Neural progenitor cell (in vitro differentiated cells): ENCODE results near the gene PRIMPOL. TPM values are rescaled to one million over a fixed set of nuclear protein-coding genes. Genes with fewer than 3 reads are reported as not detected.

Experiments
- DNase-seq: peaks from one replicate; pipeline ENCODE4 v3.0.0-alpha.2; 2016; ENCODE audit warnings: low spot score
- H2AFZ ChIP-seq: fragments of 200-600 bp; sonication (generic); replicated peaks from 2 replicates; pipeline ENCODE4 v1.6.1; 2016; ENCODE audit warnings: antibody characterized with exemption
- H3F3A ChIP-seq: fragments of 200-600 bp; sonication (generic); 2 replicates; pipeline ENCODE4 v1.6.1; 2016; ENCODE audit warnings: antibody characterized with exemption, low read depth
- H3K27ac ChIP-seq: fragments of 200-600 bp; sonication (generic); 2 replicates; pipeline ENCODE4 v1.5.1; 2016; ENCODE audit warnings: mild to moderate bottlenecking
- H3K27me3 ChIP-seq: fragments of 200-600 bp; sonication (generic); 2 replicates; pipeline ENCODE4 v1.6.1; 2016; ENCODE audit warnings: mild to moderate bottlenecking, moderate library complexity
- H3K36me3 ChIP-seq: fragments of 200-600 bp; sonication (generic); 2 replicates; pipeline ENCODE4 v1.5.1; 2016
- H3K4me1 ChIP-seq: fragments of 200-600 bp; sonication (generic); 2 replicates; pipeline ENCODE4 v1.6.1; 2016; ENCODE audit warnings: mixed run types
- H3K4me2 ChIP-seq: fragments of 200-600 bp; sonication (generic); 2 replicates; pipeline ENCODE4 v1.6.1; 2016
- H3K4me3 ChIP-seq: fragments of 200-600 bp; sonication (generic); 2 replicates; pipeline ENCODE4 v1.5.1; 2016
- H3K79me2 ChIP-seq: fragments of 200-600 bp; sonication (generic); 2 replicates; pipeline ENCODE4 v1.6.1; 2016; ENCODE audit warnings: low read depth
- H3K9ac ChIP-seq: fragments of 200-600 bp; sonication (generic); 2 replicates; pipeline ENCODE4 v1.6.1; 2016
- H3K9me3 ChIP-seq: fragments of 200-600 bp; sonication (generic); 2 replicates; pipeline ENCODE4 v1.5.1; 2016; ENCODE audit warnings: low read depth
- H4K20me1 ChIP-seq: fragments of 200-600 bp; sonication (generic); 2 replicates; pipeline ENCODE4 v1.6.1; 2016; ENCODE audit warnings: low read depth
- H3K27ac Mint-ChIP-seq: 3 replicates; pipeline ENCODE4 v1.8.0; 2021; ENCODE audit warnings: mixed read lengths
- H3K27me3 Mint-ChIP-seq: 2 replicates; pipeline ENCODE4 v1.8.0; 2022; ENCODE audit warnings: low read depth, mild to moderate bottlenecking, inconsistent platforms, moderate library complexity, mixed read lengths; ENCODE audit not compliant: insufficient read depth
- H3K36me3 Mint-ChIP-seq: 3 replicates; pipeline ENCODE4 v1.8.0; 2021; ENCODE audit warnings: mixed read lengths
- H3K4me1 Mint-ChIP-seq: 3 replicates; pipeline ENCODE4 v1.8.0; 2021; ENCODE audit warnings: mixed read lengths
- H3K4me3 Mint-ChIP-seq: 3 replicates; pipeline ENCODE4 v1.8.0; 2021; ENCODE audit warnings: mild to moderate bottlenecking, moderate library complexity, mixed read lengths
- H3K9me3 Mint-ChIP-seq: 3 replicates; pipeline ENCODE4 v1.8.0; 2020; ENCODE audit warnings: mixed read lengths
- EZH2 ChIP-seq: fragments of 200-600 bp; sonication (generic); IDR thresholded peaks from 2 replicates; pipeline ENCODE4 v1.6.1; 2017; ENCODE audit warnings: antibody characterized with exemption, mild to moderate bottlenecking, moderate library complexity
- EZH2phosphoT487 ChIP-seq: fragments of 200-600 bp; sonication (generic); IDR thresholded peaks from 2 replicates; pipeline ENCODE4 v1.6.1; 2017; ENCODE audit warnings: antibody characterized with exemption
- total RNA-seq: library from RNA; depleted of rRNA; stranded (reverse); fragments of >200 nt; gene quantifications from 2 replicates; pipeline ENCODE4 v1.2.3, GENCODE V29; 2015; ENCODE audit warnings: low replicate concordance
- TF ChIP-seq, protein P1 (sequence below): fragments of 200-600 bp; sonication (generic); IDR thresholded peaks from 2 replicates; pipeline ENCODE4 v1.5.1; 2017; ENCODE audit warnings: antibody characterized with exemption, mild to moderate bottlenecking

PRIMPOL gene
- total RNA-seq, 1 donor from 2014 or later = 46.6 TPM

DNA sequence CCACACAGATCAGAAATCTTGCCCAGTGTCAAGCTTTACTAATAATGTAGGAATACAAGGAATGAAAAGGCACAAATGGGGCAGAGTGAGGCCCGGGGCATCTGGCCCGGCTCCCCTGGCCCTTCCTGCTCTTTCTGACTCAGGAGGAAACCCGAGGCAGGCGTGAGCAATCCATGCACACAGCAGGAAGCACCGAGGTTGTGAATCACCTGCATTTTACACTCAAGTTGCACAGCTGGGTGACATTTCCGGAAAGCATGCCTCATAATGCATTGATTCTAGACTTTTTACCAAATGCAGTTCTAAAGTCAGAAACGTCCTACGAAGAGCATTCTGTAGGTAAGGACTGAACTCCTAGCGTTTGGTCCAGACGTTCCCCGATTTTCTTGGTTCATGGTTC lies 38.9 kb downstream of the PRIMPOL start:
- Histone ChIP-seq H3K36me3 (peaks cover 4% of the 10 kb centered on the region), H3K79me2 (no peaks in the 10 kb centered on the region), H3K4me2 (no peak overlapping the region), H3K27me3 (no peaks in the 10 kb centered on the region), H3K4me3 (no peak overlapping the region), H3F3A (peaks cover 18% of the 10 kb centered on the region), H3K9ac (no peak overlapping the region), H4K20me1 (no peaks in the 10 kb centered on the region), H3K4me1 (no peaks in the 10 kb centered on the region), H3K27ac (no peak overlapping the region), H3K9me3 (no peaks in the 10 kb centered on the region), H2AFZ (no peak overlapping the region)
- Mint-ChIP-seq H3K36me3 (peaks cover 8% of the 10 kb centered on the region), H3K27me3 (peaks cover 5% of the 10 kb centered on the region), H3K4me1 (peaks cover 7% of the 10 kb centered on the region), H3K9me3 (no peaks in the 10 kb centered on the region), H3K4me3 (no peak overlapping the region), H3K27ac (no peak overlapping the region)
- DNase-seq = no peak
- TF ChIP-seq EZH2phosphoT487 (no peak), EZH2 (no peak)
- TF ChIP-seq, protein P1, sequence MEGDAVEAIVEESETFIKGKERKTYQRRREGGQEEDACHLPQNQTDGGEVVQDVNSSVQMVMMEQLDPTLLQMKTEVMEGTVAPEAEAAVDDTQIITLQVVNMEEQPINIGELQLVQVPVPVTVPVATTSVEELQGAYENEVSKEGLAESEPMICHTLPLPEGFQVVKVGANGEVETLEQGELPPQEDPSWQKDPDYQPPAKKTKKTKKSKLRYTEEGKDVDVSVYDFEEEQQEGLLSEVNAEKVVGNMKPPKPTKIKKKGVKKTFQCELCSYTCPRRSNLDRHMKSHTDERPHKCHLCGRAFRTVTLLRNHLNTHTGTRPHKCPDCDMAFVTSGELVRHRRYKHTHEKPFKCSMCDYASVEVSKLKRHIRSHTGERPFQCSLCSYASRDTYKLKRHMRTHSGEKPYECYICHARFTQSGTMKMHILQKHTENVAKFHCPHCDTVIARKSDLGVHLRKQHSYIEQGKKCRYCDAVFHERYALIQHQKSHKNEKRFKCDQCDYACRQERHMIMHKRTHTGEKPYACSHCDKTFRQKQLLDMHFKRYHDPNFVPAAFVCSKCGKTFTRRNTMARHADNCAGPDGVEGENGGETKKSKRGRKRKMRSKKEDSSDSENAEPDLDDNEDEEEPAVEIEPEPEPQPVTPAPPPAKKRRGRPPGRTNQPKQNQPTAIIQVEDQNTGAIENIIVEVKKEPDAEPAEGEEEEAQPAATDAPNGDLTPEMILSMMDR = no peak

DNA sequence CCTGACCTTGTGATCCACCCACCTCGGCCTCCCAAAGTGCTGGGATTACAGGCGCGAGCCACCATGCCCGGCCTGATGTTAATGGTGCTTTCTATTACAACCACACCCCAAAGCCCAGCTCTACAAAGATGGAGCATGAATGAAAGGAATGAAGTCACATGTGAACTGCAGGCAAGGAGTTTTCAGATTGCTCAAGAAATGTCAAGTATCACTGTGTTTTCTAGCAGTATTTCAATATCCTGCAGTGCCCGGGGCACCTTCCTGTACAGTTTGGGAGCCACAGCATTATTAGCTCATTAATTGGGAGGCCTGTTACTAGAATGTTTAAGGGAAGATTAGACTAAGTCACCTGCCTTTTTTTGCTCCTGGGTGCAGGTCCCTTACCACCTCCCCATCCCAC lies 40.1 kb downstream of the PRIMPOL start:
- H3K27me3 Mint-ChIP-seq = peaks cover 5% of the 10 kb centered on the region
- Histone ChIP-seq H3K79me2 (no peaks in the 10 kb centered on the region), H3K27me3 (no peaks in the 10 kb centered on the region), H2AFZ (no peak overlapping the region), H3K36me3 (peaks cover 4% of the 10 kb centered on the region), H3K4me3 (no peak overlapping the region), H3K4me2 (no peak overlapping the region), H3K27ac (no peak overlapping the region), H3K4me1 (no peaks in the 10 kb centered on the region), H4K20me1 (no peaks in the 10 kb centered on the region), H3K9ac (no peak overlapping the region), H3K9me3 (no peaks in the 10 kb centered on the region), H3F3A (peaks cover 30% of the 10 kb centered on the region)
- no peak overlapping the region for H3K27ac Mint-ChIP-seq
- H3K4me3 Mint-ChIP-seq = no peak overlapping the region
- peaks cover 7% of the 10 kb centered on the region for H3K4me1 Mint-ChIP-seq
- DNase-seq = no peak
- no peaks in the 10 kb centered on the region for H3K9me3 Mint-ChIP-seq
- peaks cover 12% of the 10 kb centered on the region for H3K36me3 Mint-ChIP-seq
- TF ChIP-seq EZH2phosphoT487 (no peak), EZH2 (no peak)
- TF ChIP-seq, protein P1 = no peak

DNA sequence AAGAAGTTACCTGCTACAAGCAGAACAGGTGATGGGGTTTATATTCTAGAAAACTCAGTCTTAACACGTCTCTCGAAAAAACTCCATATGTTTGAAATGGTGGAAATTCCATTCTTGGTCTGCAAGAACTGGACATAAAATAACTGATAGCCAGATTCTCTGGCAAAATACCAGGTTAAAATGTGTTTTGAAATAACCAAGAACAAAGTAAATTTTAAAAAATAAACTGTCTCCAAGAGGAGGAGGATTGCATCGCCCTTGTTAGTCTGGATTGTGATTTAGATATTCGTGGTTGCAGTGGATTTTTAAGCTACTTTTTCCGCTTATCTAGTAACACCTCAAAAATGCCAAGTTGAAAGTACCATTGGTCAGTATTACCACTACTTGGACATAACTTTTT lies 43.5 kb downstream of the PRIMPOL start:
- Histone ChIP-seq H3K9me3 (no peaks in the 10 kb centered on the region), H3K9ac (no peak overlapping the region), H3K4me2 (no peak overlapping the region), H3K79me2 (no peaks in the 10 kb centered on the region), H2AFZ (no peak overlapping the region), H3F3A (peaks cover 48% of the 10 kb centered on the region), H4K20me1 (no peaks in the 10 kb centered on the region), H3K27me3 (no peaks in the 10 kb centered on the region), H3K4me3 (no peak overlapping the region), H3K27ac (peak overlapping the region; percentile 46), H3K4me1 (no peaks in the 10 kb centered on the region), H3K36me3 (peaks cover 9% of the 10 kb centered on the region)
- TF ChIP-seq EZH2phosphoT487 (no peak), EZH2 (no peak)
- TF ChIP-seq, protein P1 = no peak
- Mint-ChIP-seq H3K4me3 (no peak overlapping the region), H3K27me3 (peaks cover 2% of the 10 kb centered on the region), H3K27ac (no peak overlapping the region), H3K9me3 (no peaks in the 10 kb centered on the region), H3K4me1 (peaks cover 7% of the 10 kb centered on the region), H3K36me3 (peaks cover 26% of the 10 kb centered on the region)
- no peak for DNase-seq
